Left renal cortex interstitium (tissue), 4 donors: ENCODE measurements around the gene PBX4. TPM values are rescaled to one million over a fixed set of nuclear protein-coding genes. Genes with fewer than 3 reads are reported as not detected.

Experiments
- DNase-seq, 4 donors: peaks; one replicate each; pipeline ENCODE4 v3.0.0-alpha.2; 2013; ENCODE audit warnings: low read depth in 4 of 4, low spot score in 2 of 4, missing footprints in 1 of 4
- polyA plus RNA-seq, 4 donors: library from polyadenylated mRNA; unstranded; fragments of 120-200 nt; gene quantifications; one replicate each; pipeline ENCODE4 v1.2.1, GENCODE V29; 2013; ENCODE audit not compliant: insufficient read length in 4 of 4

Gene PBX4
- polyA plus RNA-seq, 4 donors, result 2.4 to 8.7 (median 6.2) TPM

DNA sequence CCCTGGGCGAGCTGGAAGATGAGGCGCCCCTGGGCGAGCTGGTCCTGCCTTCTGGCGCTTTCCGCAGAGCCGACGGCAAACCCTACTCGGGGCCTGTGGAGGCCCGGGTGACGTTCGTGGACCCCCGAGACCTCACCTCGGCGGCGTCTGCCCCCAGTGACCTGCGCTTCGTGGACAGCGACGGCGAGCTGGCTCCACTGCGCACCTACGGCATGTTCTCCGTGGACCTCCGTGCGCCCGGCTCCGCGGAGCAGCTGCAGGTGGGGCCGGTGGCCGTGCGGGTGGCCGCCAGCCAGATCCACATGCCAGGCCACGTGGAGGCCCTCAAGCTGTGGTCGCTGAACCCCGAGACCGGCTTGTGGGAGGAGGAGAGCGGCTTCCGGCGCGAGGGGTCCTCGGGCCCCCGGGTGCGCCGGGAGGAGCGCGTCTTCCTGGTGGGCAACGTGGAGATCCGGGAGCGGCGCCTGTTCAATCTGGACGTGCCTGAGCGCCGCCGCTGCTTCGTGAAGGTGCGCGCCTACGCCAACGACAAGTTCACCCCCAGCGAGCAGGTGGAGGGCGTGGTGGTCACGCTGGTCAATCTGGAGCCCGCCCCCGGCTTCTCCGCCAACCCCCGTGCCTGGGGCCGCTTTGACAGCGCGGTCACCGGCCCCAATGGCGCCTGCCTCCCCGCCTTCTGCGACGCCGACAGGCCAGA is 74.1 kb downstream of the PBX4 start:
- DNase-seq, result no peak

- no peak for DNase-seq
Measured at GRCh38 chr19:19543640-19544039, 74.8 kb downstream of the PBX4 start.

DNA sequence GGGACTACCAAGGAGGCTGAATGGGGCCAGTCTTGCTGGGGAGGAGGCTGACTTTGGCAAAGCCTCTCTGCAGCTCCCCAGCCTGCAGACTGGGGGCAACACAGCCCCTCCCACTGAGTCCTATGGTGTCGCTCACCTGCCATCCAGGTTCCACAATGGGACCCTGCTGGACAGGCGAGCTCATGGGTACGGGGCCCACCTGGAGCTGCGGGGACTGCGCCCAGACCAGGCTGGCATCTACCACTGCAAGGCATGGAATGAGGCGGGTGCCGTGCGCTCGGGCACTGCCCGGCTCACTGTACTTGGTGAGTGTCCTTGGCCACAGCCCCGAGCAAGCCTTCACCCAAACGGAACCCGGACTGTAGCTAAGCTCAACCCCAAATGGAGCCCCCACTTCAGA is 75.4 kb downstream of the PBX4 start:
- DNase-seq, result no peak

- no peak for DNase-seq
Measured at GRCh38 chr19:19542507-19542906, 76.0 kb downstream of the PBX4 start.

DNA sequence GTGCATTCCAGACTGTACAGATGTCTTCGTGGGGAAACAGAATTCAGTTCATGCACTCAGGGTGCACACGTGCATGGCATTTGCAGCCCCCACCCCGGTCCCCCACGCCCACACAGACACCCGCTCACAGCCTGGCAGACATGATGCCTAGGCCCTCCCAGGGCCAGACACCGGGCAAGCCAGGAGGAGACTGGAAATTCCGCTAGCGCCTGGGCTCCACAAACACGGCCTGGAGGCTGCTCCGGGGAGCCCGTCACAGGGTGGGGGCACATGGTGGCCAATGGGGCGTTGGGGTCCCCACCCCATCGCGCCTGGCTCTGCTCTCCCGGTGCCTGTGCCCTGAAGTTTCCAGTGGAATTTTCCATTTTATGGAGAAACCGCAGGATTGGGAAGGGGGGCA is 76.9 kb downstream of the PBX4 start:
- no peak for DNase-seq

- no peak for DNase-seq
Measured at GRCh38 chr19:19540715-19541515, 77.6 kb downstream of the PBX4 start.

DNA sequence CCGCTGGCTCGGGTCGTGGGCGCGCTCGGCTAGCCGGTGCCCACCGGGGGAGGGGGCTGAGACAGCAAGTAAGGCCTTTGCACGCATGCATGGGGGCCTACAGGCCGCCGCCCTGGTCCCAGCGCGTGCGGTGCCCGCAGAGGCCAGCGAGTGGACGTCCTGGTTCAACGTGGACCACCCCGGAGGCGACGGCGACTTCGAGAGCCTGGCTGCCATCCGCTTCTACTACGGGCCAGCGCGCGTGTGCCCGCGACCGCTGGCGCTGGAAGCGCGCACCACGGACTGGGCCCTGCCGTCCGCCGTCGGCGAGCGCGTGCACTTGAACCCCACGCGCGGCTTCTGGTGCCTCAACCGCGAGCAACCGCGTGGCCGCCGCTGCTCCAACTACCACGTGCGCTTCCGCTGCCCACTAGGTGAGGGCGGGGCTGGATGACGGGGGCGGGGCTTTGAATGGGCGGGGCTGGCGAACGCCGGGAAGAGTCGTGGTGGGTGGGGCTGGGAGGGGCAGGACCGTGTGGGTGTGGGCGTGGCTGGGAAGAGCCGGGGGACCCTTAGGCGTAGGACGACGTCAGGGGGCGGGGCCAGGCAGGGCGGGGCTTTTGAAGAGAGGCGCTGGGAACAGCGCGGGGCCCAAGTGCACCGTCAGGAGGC is 78.3 kb downstream of the PBX4 start:
- DNase-seq, result no peak

DNA sequence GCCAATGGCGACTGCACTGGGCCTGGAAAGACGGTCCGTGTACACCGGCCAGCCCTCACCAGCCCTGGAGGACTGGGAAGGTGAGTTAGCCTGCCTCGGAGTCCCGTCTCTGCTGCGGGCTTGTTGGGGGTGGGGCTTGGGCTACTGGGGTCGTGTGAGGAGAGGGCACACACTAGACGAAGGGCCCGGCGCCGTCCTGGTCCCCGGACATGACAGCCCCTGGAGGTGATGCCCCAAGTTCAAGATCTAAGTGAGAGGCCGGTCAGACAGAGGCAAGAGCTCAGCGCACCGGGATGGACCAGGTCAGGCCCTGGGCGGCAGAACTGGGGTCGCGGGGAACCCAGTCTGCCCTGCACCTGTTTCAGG is 78.8 kb downstream of the PBX4 start:
- DNase-seq, result no peak

- DNase-seq, result no peak
Measured at GRCh38 chr19:19538785-19539166, 79.7 kb downstream of the PBX4 start.

- DNase-seq, result no peak
Measured at GRCh38 chr19:19538061-19538784, 80.3 kb downstream of the PBX4 start, which contains the start of gene CILP2. TSS of gene CILP2 (plus strand) at chr19:19538265. CDS start at chr19:19538350, 85 bp downstream.

DNA sequence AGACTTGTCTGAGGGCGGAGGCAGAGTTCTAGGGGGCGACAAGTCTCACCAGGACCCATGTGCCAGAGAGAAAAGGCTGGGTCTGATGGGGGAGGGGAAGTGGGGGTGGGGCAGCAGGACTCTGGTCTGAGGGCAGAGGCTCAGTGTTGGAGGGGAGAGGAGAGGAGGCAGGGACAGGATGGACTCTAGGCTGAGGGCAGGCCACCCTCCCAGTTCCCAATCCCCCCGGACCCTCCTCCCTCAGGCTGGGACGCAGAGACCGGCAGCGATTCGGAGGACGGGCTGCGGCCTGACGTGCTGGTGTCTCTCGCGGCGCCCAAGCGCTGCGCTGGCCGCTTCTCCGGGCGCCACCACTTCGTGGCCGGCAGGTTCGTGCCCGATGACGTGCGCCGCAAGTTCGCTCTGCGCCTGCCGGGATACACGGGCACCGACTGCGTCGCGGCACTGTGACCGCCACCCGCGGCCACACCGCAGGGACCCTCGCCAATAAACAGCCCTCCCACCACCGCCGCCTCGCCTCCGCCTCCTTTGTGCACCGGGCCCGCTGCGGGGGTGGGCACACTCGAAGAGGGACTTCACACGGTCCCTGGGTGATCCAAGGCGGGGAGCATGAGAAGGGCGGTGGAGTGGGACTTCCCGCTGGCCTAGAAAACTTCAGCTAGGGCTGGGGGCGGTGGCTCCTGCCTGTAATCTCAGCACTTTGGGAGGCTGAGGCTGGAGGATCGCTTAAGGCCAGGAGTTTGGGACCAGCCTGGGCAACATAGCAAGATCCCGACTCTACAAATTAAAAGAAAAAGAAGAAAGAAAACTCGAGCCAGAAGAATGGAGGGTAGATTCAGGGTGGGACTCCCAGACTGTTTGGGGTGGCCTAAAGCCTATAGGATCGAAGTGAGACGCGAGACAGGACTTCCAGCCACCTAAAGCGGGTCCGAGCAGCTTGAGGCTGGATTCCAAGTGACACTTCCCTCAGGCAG is 81.1 kb downstream of the PBX4 start:
- no peak for DNase-seq

DNA sequence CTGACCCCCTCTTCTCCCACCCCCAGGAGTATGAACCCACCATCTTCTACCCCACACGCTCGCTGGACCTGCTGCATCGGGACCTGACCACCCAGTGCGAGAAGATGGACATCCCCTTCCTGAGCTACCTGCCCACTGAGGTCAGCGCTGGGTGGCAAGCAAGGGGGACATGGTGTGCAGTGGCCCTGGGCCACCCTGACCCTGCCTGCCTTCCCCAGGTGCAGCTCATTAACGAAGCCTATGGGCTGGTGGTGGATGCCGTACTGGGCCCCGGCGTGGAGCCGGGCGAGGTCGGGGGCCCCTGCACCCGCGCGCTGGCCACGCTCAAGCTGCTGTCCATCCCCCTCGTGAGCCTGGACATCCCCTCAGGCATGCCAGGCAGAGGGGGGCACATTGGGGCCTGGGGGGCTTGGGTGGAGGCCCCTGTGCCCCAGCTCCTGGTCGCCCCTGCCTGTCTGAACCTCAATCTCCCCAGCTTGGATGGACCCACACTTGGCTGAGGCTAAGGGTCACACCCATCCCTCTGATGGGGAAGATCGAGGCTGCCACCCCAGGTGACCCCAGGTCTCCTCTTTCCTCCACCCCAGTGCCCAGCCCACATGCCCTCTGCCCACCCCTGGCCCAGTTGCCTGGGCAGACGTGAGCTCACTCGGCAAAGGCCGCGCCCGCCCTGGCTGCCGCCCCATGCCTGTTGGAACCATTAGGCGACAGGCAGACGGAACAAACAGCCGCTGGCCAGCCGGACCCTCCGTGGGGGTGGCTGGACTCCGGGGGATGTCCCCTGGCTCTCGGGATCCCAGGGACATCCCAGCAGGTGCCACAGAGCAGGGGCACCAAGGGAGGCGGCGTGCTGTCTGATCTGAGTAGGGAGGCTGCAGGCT is 82.9 kb downstream of the PBX4 start:
- DNase-seq, result no peak

GRCh38 chr19:19534556-19535265 is 83.8 kb downstream of the PBX4 start:
- no peak for DNase-seq

DNA sequence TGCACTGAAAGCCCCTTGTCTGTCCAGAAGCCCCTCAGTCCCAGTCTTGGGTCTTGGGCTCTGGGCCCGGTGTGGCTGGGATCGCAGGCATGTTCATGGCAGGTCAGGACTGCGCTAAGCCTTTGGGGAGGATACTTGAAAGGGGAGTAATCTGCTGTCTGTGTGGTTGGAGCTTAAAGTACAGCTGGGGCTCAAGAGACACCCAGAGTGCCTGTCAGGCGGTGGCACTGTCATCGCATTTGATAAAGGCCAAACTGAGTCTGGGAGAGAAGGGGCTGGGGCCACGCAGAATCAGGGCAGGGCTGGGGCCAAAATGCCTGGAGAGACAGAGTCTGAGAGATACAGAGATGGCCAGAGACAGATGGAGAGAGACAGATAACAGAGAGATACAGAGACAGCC is 84.6 kb downstream of the PBX4 start:
- no peak for DNase-seq

DNA sequence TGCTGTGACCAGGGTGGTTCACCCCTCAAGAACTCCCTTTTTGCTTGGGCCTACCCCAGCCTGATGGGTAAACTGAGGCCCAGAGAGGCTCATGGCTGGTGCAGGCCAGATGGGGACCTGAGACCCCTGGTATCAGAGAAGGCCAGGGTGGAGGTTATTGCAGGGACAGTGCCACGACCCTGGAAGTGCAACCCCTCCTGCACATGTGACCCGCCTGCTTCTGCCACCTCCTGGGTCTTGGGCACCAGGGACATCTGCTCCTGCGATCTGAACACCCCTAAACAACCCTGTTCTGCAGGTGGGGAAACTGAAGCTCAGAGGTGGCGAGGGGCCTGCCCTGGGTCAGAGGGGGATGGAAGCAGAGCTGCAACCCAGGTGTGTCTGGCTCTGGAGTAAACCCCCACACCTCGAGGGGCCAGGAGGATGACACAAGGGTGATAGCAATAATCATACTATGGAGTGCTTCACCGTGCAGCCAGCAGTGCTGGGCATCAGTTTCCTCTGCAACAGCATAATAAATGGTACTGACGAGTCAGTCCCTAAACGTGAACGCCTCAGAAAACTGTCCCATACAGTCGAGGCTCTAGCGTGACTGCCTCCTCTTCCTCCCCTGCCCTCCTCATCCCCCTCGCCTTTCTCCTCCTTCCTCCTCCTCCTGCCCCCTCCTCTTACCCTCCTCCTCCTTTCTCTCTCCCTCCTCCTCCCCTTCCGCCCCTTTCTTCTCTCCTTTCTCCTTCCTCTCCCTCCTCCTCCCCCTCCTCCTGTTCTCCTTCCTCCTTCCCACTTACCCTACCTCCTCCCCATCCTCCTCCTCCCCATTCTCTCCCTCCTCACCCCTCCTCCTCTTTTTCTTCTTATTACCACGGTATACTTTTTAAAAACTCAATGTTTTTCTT is 85.4 kb downstream of the PBX4 start:
- no peak for DNase-seq

- no peak for DNase-seq
Measured at GRCh38 chr19:19531951-19532805, 86.3 kb downstream of the PBX4 start.
